Right cardiac atrium (tissue), 5 donors: ENCODE measurements around the gene FBL. TPM values are rescaled to one million over a fixed set of nuclear protein-coding genes. Genes with fewer than 3 reads are reported as not detected.
"Not testable (repeated sequence)": the region's sequence is repeated elsewhere in the genome, so short reads cannot be mapped to it uniquely, and the experiment has no call there.

Experiments
- ATAC-seq, 2 donors: fragments of 200-7000 bp; cut with Tn5 transposase; one replicate each; pipeline versions ENCODE4 v1.8.0 to v1.9.1; 2020; ENCODE audit warnings: moderate library complexity in 2 of 2, mild to moderate bottlenecking in 1 of 2
- DNase-seq, 3 donors: peaks; one replicate each; pipeline ENCODE4 v3.0.0-alpha.2; 2020
- H3K27ac ChIP-seq: one replicate; pipeline ENCODE4 v1.5.1; 2013; ENCODE audit warnings: mild to moderate bottlenecking, low read length, control low read depth, moderate library complexity
- H3K27me3 ChIP-seq: one replicate; pipeline ENCODE4 v1.6.1; 2013; ENCODE audit not compliant: control insufficient read depth, insufficient read depth
- H3K4me1 ChIP-seq: one replicate; pipeline ENCODE4 v1.6.1; 2013; ENCODE audit warnings: low read length; ENCODE audit not compliant: control insufficient read depth, insufficient read depth
- H3K4me3 ChIP-seq: one replicate; pipeline ENCODE4 v1.5.1; 2013; ENCODE audit warnings: low read length, control low read depth
- H3K9me3 ChIP-seq: one replicate; pipeline ENCODE4 v1.6.1; 2013; ENCODE audit warnings: low read length; ENCODE audit not compliant: control insufficient read depth
- WGBS: extraction: QIAGEN DNeasy Blood & Tissue Kit; methylation state at CpG from one replicate; pipeline ENCODE4 v1.1.7; 2013; 5-methylcytosine and 5-hydroxymethylcytosine counted together
- intact Hi-C, 4 donors: fragments of 100-400 bp; cut with DNase I; formaldehyde crosslinking; loops; one replicate each; pipeline versions ENCODE4 v1.11.0 to v1.14.0; 2022 to 2023
- polyA plus RNA-seq: library from polyadenylated mRNA; stranded (reverse); fragments of 200-250 nt; gene quantifications from one replicate; pipeline ENCODE4 v1.2.3, GENCODE V29; 2013
- total RNA-seq, 4 donors: library from RNA; stranded (reverse); fragmentation: NEBNext Ultra II Directional; extraction: Animal tissue kit (Norgen Biotek cat#: 25700); gene quantifications; one replicate each; pipeline ENCODE4 v1.2.1, GENCODE V29; 2021
- donor health status: healthy with polysubstance abuse.
- donor health status: DM: no; HTN: yes; CAD: no.
- donor health status: DM: no; HTN: no; CAD: no.
- donor health status: DM: no; HTN: yes; CAD: no; lungs with severe emphysema.
- donor health status: DM: yes; HTN: yes; CAD: no.

The FBL gene
- total and polyA plus RNA-seq, 5 donors: 63.6 to 83.7 (median 79.9) TPM

DNA sequence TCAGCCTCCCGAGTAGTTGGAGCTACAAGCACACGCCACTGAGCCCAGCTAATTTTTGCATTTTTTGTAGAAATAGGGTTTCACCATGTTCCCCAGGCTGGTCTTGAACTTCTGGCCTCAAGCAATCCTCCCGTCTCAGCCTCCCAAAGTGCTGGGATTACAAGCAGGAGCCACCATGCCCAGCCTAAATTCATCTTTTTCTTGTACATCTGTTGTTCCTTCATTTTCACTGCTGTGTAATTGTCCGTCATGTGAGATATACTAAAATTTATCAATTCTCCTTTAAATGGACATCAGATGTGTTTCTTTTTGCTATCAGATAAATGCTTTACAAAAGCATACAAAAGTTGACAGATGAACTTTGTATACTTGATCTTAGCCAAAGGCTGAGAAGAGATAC lies 35.1 kb downstream of the FBL start:
- Histone ChIP-seq H3K4me1 (peaks cover 2% of the 10 kb centered on the region), H3K27ac (no peak overlapping the region), H3K9me3 (no peaks in the 10 kb centered on the region), H3K4me3 (no peak overlapping the region), H3K27me3 (no peaks in the 10 kb centered on the region)
- WGBS: 90% methylated on average over 4 of the region's 4 CpGs
- ATAC-seq (no peak), DNase-seq (no peak)
- intact Hi-C loops: no loop called here

DNA sequence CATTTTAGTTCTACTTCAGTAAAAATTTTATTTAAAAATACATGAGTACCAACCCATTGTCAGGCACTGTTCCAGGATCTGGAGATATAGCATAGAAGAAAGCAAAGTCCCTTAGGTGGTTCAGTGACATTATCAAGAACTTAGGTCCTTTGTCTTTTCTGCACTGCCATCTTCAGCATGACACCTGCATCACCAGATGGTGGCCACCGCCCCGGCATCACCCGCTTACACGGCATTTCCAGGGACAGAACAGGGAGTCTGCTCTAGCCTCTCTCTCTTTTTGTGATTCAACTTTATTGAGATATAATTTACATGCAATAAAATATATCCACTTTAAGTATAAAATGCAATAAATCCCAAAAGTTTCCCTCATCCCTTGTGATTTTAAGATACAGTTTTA lies 35.8 kb downstream of the FBL start:
- Histone ChIP-seq H3K9me3 (no peaks in the 10 kb centered on the region), H3K4me3 (no peak overlapping the region), H3K27ac (no peak overlapping the region), H3K4me1 (peaks cover 2% of the 10 kb centered on the region), H3K27me3 (no peaks in the 10 kb centered on the region)
- intact Hi-C loops: no loop called here
- DNase-seq (no peak), ATAC-seq (no peak)
- 91% methylated on average over 4 of the region's 4 CpGs for WGBS

DNA sequence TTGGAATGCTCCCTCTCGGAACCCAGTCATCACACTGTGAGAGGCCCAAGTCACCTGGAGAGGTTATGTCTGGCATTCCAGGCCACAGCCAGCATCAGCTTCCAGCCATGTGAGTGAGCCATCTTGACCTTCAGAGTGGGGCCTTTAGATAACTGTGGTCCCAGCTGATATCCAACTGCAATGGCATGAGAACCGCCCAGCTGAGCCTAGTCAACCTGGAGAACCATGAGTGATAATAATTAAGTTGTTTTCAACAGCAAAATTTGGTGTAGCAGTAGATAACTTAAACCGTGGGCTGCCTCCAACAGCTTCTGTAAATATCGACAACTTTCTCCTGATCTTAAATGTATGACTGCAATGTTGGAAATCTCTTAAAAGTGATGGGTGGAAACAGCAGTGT lies 36.8 kb downstream of the FBL start:
- 88% methylated on average over 4 of the region's 4 CpGs for WGBS
- Histone ChIP-seq H3K9me3 (no peaks in the 10 kb centered on the region), H3K27me3 (no peaks in the 10 kb centered on the region), H3K4me3 (no peak overlapping the region), H3K27ac (no peak overlapping the region), H3K4me1 (peaks cover 2% of the 10 kb centered on the region)
- DNase-seq (no peak), ATAC-seq (no peak)
- intact Hi-C loops: no loop called here

DNA sequence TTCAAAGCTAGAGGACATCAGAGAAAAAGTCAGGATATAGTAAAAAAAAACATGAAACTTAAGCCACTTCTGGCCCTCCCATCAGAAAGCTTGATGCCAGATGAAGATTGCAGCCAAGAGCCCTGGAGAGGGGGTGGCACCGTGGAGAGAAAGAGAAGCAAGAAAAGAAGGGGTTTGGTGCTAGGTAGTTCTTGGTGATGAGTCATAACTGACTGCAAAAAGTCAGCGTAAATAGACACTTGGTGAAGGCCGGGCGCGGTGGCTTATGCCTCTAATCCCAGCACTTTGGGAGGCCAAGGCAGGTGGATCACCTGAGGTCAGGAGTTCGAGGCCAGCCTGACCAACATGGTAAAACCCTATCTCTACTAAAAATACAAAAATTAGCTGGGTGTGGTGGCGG lies 37.5 kb downstream of the FBL start:
- H3K27me3 ChIP-seq, ATAC-seq, H3K9me3 ChIP-seq, H3K4me3 ChIP-seq, DNase-seq, H3K27ac ChIP-seq, intact Hi-C loops, H3K4me1 ChIP-seq: not testable (repeated sequence)
- 89% methylated on average over 7 of the region's 7 CpGs for WGBS

DNA sequence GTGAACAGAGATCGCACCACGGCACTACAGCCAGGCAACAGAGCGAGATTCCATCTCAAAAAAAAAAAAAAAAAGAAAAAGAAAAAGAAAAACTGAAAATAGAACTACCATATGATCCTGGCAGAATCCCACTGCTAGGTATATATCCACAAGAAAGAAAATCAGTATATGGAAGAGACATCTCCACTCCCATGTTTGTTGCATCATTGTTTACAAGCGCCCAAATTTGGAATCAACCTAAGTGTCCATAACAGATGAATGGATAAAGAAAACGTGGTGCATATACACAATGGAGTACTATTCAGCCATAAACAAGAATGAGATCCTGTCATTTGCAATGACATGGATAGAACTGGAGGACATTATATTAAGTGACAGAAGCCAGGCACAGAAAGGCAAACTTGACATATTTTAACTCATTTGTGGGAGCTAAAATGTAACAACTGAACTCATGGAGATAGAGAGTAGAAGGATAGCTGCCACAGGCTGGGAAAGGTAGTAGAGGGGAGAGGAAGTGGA lies 38.3 kb downstream of the FBL start:
- no peak overlapping the region for H3K4me3 ChIP-seq
- intact Hi-C loops: no loop called here
- DNase-seq (no peak), ATAC-seq (no peak)
- H3K4me1 ChIP-seq: no peaks in the 10 kb centered on the region
- H3K27me3 ChIP-seq: no peaks in the 10 kb centered on the region
- WGBS: 79% methylated on average over 5 of the region's 5 CpGs
- H3K9me3 ChIP-seq: no peaks in the 10 kb centered on the region
- H3K27ac ChIP-seq: no peak overlapping the region

DNA sequence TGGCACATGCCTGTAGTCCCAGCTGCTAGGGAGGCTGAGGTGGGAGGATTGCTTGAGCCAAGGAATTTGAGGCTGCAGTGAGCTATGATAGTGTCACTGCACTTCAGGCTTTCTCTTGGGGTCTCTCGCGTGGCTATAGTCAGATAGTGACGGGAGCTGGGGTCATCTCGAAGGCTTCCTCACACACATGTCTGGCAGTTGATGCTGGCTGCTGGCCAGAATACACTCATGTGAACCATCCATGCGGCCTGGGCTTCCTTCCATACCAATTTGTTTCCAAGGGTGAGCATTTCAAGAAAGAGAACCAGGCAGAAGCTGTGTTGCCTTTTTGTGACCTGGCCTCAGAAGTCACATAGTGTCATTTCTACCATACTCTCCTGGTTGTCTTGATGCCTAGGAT lies 41.1 kb downstream of the FBL start:
- no peak overlapping the region for H3K4me3 ChIP-seq
- intact Hi-C loops: no loop called here
- DNase-seq (no peak), ATAC-seq (no peak)
- no peaks in the 10 kb centered on the region for H3K9me3 ChIP-seq
- WGBS: 18% methylated on average over 5 of the region's 5 CpGs
- no peaks in the 10 kb centered on the region for H3K27me3 ChIP-seq
- no peak overlapping the region for H3K27ac ChIP-seq
- H3K4me1 ChIP-seq: peaks cover 1% of the 10 kb centered on the region

DNA sequence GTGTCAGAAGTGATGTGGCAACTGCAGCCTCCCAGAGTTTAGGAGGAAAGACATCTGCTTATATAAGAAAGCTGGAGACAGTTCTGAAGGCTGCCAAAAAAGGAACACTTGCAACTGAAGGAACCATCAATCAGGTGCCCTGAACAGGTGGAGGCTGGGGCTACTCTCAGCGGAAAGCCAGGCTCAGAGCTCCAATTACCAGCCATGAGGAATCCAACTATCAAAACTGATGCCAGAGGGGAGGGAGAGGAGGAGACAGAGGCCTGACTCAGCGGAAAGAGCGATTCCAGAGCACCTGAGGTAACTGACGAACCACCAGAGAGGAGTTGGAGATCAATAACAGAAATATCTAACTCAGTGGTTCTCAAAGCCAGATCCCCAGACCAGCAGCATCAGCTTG lies 43.2 kb downstream of the FBL start:
- DNase-seq (no peak), ATAC-seq (no peak)
- Histone ChIP-seq H3K4me1 (peaks cover 1% of the 10 kb centered on the region), H3K9me3 (no peaks in the 10 kb centered on the region), H3K27ac (no peak overlapping the region), H3K27me3 (no peaks in the 10 kb centered on the region), H3K4me3 (no peak overlapping the region)
- intact Hi-C loops: no loop called here
- 31% methylated on average over 4 of the region's 4 CpGs for WGBS

DNA sequence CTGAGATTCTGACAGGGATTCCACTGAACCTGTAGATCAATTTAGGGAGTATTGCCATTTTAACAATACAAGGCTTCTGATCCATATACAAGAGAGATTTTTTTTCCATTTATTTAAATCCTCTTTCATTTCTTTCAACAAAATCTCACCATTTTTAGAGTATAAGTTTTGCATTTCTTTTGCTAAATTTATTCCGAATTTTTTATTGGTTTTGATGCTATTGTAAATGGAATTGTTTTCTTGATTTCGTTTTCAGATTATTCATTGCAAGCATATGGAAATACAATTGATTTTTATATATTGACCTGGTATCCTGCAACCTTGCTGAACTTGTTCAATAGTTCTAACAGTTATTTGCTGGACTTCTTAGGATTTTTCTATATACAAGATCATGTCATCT lies 49.1 kb downstream of the FBL start:
- ATAC-seq (no peak), DNase-seq (no peak)
- Histone ChIP-seq H3K4me1 (no peaks in the 10 kb centered on the region), H3K4me3 (no peak overlapping the region), H3K9me3 (no peaks in the 10 kb centered on the region), H3K27ac (no peak overlapping the region), H3K27me3 (no peaks in the 10 kb centered on the region)
- 48% methylated on average over 2 of the region's 2 CpGs for WGBS
- intact Hi-C loops: no loop called here

DNA sequence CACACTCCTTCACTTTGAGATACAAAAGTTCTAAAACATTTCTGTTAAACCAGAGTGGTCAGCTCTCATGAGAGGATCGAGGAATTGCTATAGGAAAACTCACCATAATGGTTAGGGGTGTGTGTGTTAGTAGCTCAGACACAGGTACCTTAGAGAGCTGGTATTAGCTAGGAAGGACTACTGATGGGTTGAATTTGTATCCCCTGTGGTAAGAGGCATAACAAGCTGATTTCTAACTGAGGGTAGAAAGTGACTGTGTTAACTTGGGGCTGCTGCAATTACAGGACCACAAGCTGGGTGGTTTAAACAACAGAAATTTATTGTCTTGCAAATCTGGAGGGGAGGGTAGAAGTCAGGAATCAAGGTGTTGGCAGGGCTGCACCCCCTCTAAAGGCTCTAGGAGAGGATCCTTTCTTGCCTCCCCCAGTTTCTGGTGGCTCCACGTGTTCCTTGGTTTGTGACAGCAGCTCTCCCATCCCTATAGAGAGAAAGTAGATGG lies 50.1 kb downstream of the FBL start:
- Histone ChIP-seq H3K9me3 (no peaks in the 10 kb centered on the region), H3K27me3 (no peaks in the 10 kb centered on the region), H3K4me1 (no peaks in the 10 kb centered on the region), H3K27ac (no peak overlapping the region), H3K4me3 (no peak overlapping the region)
- 32% methylated on average over 2 of the region's 2 CpGs for WGBS
- ATAC-seq (no peak), DNase-seq (no peak)
- intact Hi-C loops: loop anchor here in 1 of 4 donors (2.0 kb wide), 1 partner anchor 49 kb away; no protein-coding TSS in a partner anchor

DNA sequence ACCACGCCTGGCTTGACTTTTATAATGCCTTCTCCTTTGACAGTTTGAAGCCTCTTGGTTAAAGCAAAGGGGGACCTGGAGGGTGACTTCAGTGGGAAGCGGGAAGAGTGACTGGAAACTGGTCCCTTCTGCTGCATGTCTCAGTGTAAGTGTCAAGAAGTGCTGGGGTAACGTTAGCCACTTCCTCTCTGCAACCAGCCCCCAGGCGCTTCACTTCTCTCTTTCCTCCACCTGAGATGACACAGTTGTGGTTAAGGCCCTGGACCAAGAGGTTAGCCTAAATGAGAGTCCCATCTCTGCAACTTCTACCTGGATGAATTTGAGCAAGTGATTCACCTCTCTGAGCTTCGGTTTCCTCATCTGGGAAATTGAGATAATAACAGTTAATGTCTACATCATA lies 51.2 kb downstream of the FBL start:
- ATAC-seq: no peak
- 60% methylated on average over 5 of the region's 5 CpGs for WGBS

DNA sequence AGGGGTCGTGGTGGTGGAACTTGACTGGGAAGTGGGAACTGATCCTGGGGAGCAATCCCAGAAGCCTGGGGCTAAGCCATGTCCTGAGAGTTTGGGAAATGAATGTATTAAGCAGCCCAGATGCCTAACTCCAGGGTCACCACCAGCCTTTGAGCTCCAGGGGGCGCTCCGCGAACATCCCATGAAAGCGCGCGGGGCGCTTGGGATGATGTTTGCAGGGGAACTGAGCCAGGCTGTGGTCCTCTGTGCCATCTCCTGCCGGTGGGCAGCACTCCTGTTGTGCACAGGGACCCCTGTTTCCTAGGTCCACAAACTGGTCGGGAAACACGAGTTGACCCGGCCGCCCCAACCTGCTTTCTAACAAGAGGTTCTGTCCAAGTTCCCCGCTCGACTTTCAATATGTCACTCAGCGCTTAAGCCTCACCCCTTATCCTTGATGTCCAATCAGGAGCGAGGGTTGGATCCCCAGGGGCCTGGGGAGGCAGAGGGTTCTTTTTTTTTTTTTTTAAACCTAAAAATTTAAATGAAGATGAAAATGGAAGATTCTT lies 53.1 kb downstream of the FBL start:
- ATAC-seq (peak; percentile 96 to 99), DNase-seq (peak; percentile 76 to 90 (median 87))
- WGBS: under 1% methylated on average over 17 of the region's 17 CpGs
- no peaks in the 10 kb centered on the region for H3K27me3 ChIP-seq
- H3K4me1 ChIP-seq: no peaks in the 10 kb centered on the region
- peak overlapping the region; percentile 40 for H3K4me3 ChIP-seq
- H3K9me3 ChIP-seq: no peaks in the 10 kb centered on the region
- H3K27ac ChIP-seq: no peak overlapping the region
- intact Hi-C loops: loop anchor here in 2 of 4 donors (5.0 kb wide), 1 partner anchor 49 kb away; no protein-coding TSS in a partner anchor

More for the DNA sequence above, 51.2 kb downstream of the FBL start:
- H3K27ac ChIP-seq: no peak overlapping the region
- no peak overlapping the region for H3K4me3 ChIP-seq
- no peaks in the 10 kb centered on the region for H3K9me3 ChIP-seq
- no peaks in the 10 kb centered on the region for H3K27me3 ChIP-seq
- no peaks in the 10 kb centered on the region for H3K4me1 ChIP-seq
- intact Hi-C loops: loop anchor here in 1 of 4 donors (2.0 kb wide), 1 partner anchor 50 kb away; no protein-coding TSS in a partner anchor
- DNase-seq: no peak

DNA sequence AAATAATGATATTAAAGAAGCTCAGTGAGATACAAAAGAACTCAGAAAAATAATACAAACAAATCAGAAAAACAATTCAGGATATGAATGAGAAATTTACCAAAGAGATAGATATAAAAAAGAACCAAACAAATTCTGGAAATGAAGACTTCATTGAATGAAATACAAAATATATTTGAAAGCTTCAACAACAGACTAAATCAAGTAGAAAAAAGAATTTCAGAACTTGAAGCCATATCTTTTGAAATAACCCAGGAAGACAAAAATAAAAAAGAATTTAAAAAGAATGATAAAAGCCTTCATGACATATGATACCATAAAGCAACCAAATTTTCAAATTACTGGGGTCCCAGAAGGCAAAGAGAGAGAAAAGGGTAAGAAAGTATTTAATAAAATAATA lies 57.9 kb downstream of the FBL start:
- DNase-seq: no peak
- Histone ChIP-seq H3K27ac (no peak overlapping the region), H3K4me3 (no peak overlapping the region), H3K27me3 (no peaks in the 10 kb centered on the region), H3K9me3 (peaks cover 4% of the 10 kb centered on the region), H3K4me1 (no peaks in the 10 kb centered on the region)
- ATAC-seq: no peak
- intact Hi-C loops: no loop called here
